NCI-H526 (cell line): ENCODE results near the gene CPED1.
"Not testable (repeated sequence)": the region's sequence is repeated elsewhere in the genome, so short reads cannot be mapped to it uniquely, and the experiment has no call there.

Experiments used
- DNase-seq, 2 experiments: peaks; one replicate each; lab custom pipeline; 2025; lab: John Stamatoyannopoulos, UW

The CPED1 gene

DNA sequence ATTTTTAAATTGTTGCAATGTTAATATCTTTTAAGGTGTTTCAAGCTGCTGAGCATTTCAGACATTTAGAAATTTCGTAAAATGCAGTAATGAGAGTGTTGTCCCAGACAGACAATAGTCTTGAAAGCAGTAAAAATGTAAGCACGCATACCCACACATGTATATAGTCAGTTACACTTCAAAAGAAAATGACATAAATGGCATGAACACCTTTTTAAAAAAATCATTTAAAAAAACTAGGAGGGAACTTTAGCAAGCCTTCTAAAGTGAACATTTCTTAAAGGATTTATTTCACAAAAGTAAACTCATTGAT, 51.0 kb downstream of the CPED1 start:
- DNase-seq: no peak

DNA sequence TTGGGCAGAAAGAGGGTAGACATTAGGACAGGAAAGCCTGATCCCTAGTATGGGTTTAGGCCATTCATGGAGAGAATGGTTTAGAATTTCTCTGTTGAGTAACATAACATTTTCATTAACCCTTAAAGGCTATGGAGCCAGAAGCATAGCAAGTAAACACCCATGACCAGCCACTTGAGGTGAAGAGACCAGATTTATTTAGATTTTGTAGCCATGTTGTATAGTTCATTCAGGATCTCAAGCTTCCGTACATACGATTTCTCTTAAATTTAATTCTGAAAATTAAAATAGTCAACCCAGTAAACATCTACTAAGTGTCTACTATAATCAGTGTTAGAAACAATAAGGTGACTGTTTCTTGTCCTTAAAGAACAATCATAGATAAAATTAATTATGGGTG, 51.5 kb downstream of the CPED1 start:
- DNase-seq: no peak

DNA sequence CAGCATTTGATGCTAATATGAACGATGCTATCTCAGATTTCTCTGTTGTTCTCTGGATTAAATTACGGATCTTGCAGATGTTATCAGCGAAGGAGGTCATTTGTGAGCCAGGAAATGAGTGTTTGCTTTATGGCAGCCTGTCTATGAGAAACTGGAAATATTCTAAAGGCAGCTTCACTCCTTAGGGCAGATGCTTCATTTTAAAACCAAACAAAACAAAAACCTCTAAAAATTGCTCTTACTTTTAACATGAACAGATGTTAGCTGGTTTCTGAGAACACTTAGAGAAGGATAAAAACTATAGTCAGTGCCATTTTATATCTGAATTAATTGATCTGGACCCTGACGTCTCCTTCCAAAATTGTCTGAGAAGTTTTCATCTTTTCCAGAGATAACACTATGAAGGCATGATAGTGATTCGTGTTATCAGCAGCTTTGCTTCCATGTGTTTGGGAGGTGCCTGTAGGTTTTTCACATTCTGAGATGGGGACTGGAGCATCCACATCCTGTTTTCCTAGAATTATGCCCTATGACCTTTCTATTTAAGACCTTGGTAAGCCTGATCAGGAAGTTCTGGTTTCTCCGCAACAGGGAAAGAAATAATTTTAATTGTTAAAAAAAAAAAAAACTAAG, 53.1 kb downstream of the CPED1 start:
- DNase-seq: peak in 1 of 2 experiments; percentile 7

DNA sequence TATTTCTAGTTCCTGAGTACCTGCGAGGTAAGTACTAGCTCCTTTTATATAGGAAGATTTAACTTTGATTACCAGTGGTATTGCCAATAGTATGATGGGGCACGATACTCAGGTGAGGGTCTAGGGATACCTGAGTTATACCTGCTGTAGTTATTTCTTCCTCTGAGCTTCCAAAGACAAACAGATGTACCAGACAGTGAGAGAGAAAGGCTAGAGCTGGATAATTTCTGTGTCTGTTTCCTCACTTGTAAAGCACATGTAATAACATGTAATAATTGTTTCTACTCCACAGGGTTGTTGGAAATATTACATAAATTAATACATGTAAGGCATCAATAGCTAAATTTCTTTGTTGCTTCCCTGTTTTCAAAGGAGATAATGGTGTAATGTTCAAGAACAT, 53.7 kb downstream of the CPED1 start:
- no peak for DNase-seq

DNA sequence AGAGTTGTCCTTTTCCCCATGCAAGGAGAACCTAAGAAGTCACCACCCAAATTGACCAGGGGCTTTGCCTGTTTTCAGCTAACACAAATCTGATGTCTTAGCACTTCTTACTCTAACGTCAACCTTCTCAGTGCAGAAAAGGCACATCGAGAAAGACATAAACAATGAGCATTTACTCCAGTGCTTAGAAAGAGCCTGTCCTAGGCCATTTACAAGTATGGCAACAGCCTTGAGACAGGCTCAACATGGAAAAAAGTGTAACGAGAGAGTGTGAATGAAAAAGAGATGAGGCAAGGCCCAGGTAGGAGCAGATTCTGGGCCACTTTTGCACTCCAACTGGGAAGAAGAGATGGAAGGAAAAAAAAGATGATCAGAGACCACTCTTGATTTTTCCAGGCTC, 54.4 kb downstream of the CPED1 start:
- no peak for DNase-seq

DNA sequence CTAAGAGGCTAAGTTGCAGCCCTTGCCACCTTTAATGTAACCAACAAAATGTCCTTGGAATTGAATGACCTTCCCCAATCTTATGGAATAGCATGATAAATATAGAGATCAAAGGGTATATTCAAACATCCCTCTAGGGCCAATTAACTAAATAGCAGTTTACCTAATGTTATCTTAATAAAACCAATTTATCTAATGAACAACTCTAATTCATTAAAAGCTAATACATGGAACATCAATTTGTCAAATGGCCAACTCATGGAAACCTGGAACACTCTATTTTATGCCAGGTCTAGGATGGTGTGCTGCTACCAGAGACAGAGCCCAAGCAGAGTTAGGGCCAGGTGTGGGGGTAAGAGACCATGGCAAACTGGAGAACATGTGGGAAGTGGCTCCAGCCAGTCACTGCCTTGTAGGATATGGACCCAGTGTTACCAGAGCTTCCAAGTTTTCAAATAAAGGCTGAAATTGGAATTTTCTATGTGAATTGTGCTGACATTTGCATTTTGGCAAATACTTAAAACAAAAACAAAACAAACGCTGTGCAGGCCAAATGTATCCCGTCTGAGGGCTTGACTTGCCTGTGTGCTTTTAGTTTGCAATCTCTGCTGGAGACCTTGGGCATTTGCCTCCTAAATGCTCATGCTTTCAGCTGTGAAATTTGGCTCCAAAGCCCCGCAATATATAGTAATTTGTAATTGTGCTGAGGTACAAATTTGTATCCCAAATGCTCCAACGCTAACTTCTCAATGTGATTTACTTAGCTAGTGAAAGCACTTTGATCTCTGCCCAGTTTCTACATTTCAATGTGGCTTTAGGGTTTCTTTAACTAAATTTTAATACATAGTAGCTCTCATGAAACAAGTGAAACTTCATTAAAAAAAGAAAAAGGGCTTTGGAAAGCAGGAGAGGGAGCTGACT, 55.1 kb downstream of the CPED1 start:
- DNase-seq: no peak

DNA sequence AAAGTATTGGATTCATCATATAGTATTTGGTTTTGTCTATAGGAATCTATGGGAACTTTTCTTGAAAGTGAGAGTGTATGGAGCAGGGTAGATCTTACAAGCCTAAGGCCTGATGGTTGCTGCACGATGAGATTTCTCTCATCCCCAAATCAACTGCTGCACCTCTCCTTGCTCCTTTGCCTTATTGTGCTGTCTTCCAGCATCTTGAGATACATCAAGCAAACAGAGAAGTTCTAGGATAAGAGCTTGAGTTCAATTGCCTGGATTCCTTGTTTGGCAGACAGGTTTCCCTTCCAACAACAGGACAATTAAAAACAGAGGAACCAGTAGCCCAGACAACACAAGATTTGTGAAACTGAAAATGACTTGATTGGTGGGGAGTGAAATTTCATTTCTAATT, 56.6 kb downstream of the CPED1 start:
- no peak for DNase-seq

DNA sequence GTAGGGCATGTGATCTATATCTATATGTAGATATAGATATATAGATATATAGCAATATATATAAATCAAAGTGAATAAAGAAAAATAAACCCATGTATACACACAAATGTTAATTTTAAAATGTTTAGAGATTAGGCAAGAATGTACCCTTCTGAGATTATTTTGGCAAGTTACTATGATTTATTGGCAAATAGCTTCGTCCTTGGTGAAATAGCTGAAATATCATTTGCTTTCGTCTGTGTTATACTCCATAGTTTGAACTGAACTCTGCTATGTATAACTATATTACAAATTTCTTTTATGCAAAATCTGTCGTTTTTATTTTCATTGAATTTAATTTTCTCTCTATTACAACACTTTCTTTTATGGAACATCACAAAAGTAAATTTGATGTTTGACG, 57.5 kb downstream of the CPED1 start:
- DNase-seq: no peak

DNA sequence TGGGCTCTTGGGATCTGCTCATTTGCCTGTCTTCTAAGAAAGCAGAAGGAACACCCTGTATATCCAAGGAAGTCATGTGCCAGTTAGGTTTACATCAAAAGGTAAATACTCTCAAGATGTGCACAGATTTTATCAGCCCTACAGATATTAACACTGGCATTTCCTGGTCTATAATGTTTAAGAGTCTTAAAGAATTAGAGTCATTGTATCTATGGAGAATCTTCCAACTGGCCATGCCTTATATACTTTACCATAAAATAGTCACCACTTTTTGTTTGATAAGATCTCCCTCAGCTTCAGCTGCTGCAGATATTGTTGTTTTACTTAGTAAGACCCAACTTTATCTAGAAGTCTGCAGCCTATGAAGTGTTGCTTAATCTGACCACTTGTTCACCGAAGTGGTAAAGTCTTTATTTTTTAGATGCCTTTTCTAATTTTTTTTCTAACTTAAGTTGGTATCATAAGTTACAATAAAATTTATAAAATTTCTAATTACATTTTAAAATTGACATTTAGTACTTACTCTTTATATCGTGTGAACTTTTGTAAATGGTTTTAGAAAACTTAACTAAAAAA, 58.5 kb downstream of the CPED1 start:
- no peak for DNase-seq

DNA sequence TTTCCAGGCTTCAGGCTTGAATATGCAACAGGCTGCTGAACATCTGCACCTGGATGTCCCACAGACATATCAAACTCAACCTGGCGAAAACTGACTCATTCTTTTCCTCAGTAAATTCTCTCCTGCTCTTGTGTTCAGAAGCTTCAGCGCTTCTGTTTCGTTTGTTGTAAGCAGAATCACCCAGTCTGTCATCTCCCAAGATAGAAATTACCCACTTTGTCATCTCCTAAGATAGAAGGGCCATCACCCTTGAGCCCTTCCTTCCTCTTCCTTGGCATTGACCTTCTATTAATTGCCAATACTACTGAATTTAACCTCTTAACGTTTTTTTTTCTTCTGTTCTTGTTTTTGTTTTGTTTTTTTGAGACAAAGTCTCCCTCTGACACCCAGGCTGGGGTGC, 59.7 kb downstream of the CPED1 start:
- DNase-seq: no peak

DNA sequence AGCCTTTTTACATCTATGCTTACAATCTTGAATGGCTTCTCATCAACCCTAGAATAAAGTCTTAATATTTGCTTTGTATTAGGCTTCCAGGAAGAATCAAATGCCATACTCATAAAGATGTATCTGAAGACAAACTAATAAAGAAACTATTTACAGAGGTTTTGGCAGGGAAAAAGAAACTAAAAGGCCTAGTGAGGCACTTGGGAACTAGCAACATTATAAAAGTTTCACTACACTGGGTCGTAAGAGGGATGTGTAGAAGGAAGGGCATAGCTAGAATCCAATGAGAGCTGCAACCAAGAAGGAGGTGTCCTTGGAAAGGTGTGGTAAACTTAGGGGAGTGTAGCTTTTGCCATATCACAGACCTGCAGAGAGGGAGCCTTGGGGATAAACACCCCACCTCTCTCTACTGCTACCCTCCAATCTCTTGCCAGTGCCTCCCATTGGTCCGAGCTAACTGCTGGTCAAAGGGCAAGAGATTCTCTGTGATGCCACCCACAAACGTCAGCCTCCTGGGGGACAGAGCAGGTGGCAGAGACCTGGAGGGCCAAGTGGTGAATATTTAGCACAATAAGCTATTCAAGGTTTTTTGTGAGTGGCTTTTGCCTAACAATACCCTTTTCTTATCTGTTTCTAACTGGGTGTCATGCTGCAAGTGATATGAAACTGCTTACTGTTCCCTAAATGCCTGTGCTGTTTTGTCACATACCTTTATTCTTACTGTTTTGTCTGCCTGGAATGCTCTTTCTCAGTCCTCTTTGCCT, 60.7 kb downstream of the CPED1 start:
- no peak for DNase-seq

DNA sequence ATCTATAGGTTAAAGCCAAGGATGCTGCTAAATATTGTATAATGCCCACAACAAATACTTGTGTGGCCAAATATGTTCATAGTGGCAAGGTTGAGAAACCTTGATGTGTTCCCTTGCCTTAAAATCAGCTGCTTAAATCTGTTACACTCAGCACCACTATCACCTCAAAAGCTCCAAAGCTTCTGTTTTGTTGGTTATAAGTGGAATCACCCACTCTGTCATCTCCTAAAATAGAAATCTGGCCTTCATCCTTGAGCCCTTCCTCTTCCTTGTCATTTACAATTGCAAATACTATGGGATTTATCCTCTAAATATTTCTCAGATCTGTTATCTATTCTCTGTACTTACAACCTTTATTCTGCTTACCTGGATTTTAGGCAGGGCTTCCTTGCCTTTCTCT, 61.4 kb downstream of the CPED1 start:
- DNase-seq: no peak

DNA sequence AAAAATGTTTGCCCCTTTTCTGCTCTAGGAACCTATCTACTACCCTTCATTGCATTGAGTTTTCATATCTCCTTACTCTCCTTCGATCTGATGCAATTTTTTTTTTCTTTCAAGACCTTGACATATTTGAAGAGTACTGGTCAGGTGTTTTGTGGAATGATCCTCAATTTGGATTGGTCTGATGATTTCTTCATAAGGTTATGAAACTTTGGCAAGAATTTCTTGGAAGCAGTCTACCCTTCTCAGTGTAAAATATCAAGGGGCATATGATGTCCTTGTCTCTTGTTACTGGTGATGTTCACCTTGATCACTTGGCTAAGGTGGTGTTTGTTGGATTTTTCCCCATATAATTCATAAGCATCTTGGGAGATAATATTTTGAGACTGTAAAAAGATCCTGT, 64.7 kb downstream of the CPED1 start:
- DNase-seq: no peak

DNA sequence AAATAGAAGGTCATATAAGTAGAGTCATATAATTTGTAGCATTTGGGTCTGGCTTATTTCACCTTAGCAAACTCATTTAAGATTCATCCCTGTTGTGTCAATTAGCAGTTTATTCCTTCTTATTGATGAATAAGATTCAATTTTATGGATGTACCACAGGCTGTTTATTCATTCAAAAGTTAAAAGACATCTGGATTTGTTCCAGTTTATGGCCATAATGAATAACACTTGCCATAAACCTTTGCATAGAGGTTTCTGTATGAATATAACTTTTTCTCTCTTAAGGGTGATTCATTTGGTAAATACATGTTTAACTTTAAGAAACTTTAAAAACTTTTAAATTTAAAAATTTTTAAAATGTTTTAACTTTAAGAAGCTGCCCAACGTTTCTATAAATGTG, 66.4 kb downstream of the CPED1 start:
- peak in 1 of 2 experiments; percentile 39 for DNase-seq

DNA sequence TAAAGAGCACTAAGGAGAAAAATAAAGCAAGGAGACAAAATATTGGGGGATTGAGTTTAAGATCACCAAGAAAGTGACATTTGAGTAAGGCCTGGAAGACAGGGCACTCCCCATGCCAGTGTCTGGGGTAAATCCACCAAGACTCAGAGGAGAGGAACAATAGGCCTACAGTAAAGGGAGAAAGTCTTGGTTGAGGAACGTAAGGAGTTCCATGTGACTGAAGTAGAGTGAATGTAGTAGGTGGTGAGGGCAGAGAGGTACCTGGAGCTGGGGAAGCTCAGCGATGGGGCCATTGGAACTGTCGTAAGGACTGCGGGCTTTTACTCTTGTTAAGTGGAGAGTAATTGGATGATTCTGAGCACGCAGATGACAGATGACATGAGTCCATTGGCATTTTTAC, 69.4 kb downstream of the CPED1 start:
- DNase-seq: no peak

DNA sequence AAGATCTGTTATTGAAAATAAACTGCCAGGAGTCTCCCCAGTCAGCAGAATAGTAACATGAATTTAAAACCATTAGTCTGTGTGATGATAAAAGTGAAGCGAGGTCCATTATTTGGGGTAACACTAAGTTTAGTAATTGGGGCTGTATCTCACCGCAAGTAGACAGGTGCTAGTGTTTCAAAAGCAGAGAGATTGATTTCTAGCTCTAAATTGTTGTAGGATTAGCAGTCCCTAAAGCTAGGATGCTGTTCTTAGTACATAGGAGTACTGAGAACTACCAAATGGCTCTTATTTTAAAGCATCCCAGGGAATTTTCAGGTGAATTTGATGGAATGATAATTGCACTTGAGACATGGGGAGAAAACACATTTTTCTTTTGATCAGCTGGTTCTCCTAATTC, 70.5 kb downstream of the CPED1 start:
- no peak for DNase-seq

DNA sequence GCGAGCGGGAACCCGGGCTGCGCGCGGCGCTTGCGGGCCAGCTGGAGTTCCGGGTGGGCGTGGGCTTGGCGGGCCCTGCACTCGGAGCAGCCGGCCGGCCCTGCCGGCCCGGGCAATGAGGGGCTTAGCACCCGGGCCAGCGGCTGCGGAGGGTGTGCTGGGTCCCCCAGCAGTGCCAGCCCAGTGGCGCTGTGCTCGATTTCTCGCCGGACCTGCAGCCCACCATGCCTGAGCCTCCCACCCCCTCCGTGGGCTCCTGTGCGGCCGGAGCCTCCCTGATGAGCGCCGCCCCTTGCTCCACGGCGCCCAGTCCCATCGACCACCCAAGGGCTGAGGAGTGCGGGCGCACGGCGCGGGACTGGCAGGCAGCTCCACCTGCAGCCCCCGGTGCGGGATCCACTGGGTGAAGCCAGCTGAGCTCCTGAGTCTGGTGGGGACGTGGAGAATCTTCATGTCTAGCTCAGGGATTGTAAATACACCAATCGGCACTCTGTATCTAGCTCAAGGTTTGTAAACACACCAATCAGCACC, 71.5 kb downstream of the CPED1 start:
- not testable (repeated sequence) for DNase-seq

DNA sequence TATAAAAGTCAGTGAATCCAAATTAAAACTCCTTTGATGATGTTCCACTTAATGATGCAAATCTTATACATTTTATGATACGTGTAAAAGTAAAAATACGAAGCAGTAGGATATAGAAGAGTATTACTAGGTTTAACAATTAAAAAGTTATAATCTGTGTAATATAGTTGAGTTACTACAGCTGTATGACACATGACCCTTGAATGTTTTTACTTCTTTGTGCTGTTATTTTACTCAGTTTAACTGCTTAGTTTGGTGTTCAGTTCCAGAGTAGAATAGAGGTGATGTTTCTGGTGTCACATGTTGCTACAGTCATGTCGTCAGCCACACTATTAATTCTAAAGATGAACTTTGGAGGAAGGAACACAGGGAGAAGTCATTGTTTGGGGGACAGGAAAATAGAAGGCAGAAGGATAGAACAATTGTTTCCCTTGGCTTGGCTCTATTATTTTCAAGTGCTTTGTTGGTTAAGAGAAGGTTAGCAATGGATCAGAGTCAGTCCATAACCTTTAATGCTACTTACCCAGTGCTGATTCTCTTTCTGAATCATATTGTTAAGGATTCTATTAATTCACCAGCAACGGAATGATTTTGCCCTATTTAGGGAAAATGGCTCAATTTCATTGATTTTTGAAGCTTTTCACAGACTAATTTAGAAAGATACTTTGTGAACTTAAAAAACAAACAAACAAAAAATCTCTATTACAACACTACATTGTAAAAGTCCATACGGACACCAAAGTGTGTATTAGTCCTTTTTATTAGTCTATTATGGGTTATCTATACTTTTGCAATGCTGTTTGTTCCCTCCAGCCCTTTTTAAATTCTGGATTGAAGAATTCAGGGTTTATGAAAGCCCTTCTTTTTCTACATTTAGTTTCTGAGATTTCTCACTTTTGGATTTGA, 73.4 kb downstream of the CPED1 start:
- DNase-seq: no peak

DNA sequence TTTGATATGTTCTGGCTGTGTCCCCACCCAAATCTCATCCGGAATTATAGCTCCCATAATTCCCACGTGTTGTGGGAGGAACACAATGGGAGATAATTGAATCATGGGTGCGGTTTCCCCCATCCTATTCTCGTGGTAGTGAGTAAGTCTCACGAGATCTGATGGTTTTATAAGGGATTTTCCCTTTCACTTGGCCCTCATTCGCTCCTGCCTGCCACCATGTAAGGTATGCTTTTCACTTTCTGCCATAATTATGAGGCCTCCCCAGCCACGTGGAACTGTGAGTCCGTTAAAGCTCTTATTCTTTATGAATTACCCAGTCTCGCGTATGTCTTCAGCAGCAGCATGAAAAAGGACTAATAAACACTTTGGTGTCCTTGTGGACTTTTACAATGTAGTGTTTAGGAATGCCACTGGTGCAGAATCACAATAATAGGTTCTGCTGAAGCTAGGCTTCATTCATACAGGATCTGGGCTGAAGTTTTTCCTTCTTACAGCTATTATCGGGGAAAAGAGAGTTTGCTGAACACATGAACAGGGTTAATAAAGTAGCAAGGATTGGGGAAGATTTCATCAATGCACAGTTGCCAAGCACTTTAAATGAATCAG, 74.3 kb downstream of the CPED1 start:
- no peak for DNase-seq

DNA sequence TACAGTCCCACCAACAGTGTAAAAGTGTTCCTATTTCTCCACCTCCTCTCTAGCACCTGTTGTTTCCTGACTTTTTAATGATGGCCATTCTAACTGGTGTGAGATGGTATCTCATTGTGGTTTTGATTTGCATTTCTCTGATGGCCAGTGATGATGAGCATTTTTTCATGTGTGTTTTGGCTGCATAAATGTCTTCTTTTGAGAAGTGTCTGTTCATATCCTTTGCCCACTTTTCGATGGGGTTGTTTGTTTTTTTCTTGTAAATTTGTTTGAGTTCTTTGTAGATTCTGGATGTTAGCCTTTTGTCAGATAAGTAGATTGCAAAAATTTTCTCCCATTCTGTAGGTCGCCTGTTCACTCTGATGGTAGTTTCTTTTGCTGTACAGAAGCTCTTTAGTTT, 79.2 kb downstream of the CPED1 start:
- DNase-seq: not testable (repeated sequence)
